Measurements from ENCODE around the gene PRDM1. TPM values are rescaled to one million over a fixed set of nuclear protein-coding genes. Genes with fewer than 3 reads are reported as not detected.

PRDM1 gene
- total RNA-seq, 1 donor from 2014 or later, result 0.21 TPM

- no peak overlapping the region for H3K4me3 ChIP-seq
- intact Hi-C loops (cut with DNase I), result no loop called here
- no peak for DNase-seq (ENCODE audit: low spot score in 2 of 2)
- no peaks in the 10 kb centered on the region for H3K27me3 ChIP-seq
- H3K9me3 ChIP-seq, result no peaks in the 10 kb centered on the region
- no peaks in the 10 kb centered on the region for H3K4me1 ChIP-seq
- no peak overlapping the region for H3K27ac ChIP-seq
- no peak for TF ChIP-seq CTCF (IDR thresholded peaks at IDR 0.05)
- no peaks in the 10 kb centered on the region for H3K36me3 ChIP-seq
These were observed 15.5 kb upstream of the PRDM1 start for GRCh38 chr6:106070636-106071035.

- DNase-seq (ENCODE audit: low spot score in 2 of 2), result no peak
- no peak overlapping the region for H3K27ac ChIP-seq
- intact Hi-C loops (cut with DNase I), result no loop called here
These were observed 13.5 kb upstream of the PRDM1 start for GRCh38 chr6:106072501-106073090.

GRCh38 chr6:106074146-106074545, 12.0 kb upstream of the PRDM1 start:
- no peak for TF ChIP-seq CTCF (IDR thresholded peaks at IDR 0.05)
- intact Hi-C loops (cut with DNase I), result no loop called here
- no peaks in the 10 kb centered on the region for H3K27me3 ChIP-seq
- H3K27ac ChIP-seq, result no peak overlapping the region
- DNase-seq (ENCODE audit: low spot score in 2 of 2), result no peak
- no peaks in the 10 kb centered on the region for H3K9me3 ChIP-seq
- H3K36me3 ChIP-seq, result no peaks in the 10 kb centered on the region
- H3K4me3 ChIP-seq, result no peak overlapping the region
- no peaks in the 10 kb centered on the region for H3K4me1 ChIP-seq

More at GRCh38 chr6:106072501-106073090, 13.5 kb upstream of the PRDM1 start:
- no peaks in the 10 kb centered on the region for H3K9me3 ChIP-seq
- no peaks in the 10 kb centered on the region for H3K4me1 ChIP-seq
- TF ChIP-seq CTCF (IDR thresholded peaks at IDR 0.05), result no peak
- H3K4me3 ChIP-seq, result no peak overlapping the region
- H3K27me3 ChIP-seq, result no peaks in the 10 kb centered on the region
- H3K36me3 ChIP-seq, result no peaks in the 10 kb centered on the region

GRCh38 chr6:106076139-106076538, 10.0 kb upstream of the PRDM1 start:
- intact Hi-C loops (cut with DNase I), result no loop called here
- no peak overlapping the region for H3K27ac ChIP-seq
- H3K27me3 ChIP-seq, result no peaks in the 10 kb centered on the region
- H3K9me3 ChIP-seq, result no peaks in the 10 kb centered on the region
- H3K4me1 ChIP-seq, result no peaks in the 10 kb centered on the region
- H3K36me3 ChIP-seq, result no peaks in the 10 kb centered on the region
- no peak overlapping the region for H3K4me3 ChIP-seq
- TF ChIP-seq CTCF (IDR thresholded peaks at IDR 0.05), result no peak
- no peak for DNase-seq (ENCODE audit: low spot score in 2 of 2)

- H3K36me3 ChIP-seq, result no peaks in the 10 kb centered on the region
- H3K4me3 ChIP-seq, result no peak overlapping the region
- TF ChIP-seq CTCF (IDR thresholded peaks at IDR 0.05), result no peak
- H3K9me3 ChIP-seq, result no peaks in the 10 kb centered on the region
- DNase-seq (ENCODE audit: low spot score in 2 of 2), result no peak
- intact Hi-C loops (cut with DNase I), result no loop called here
- no peaks in the 10 kb centered on the region for H3K27me3 ChIP-seq
- no peak overlapping the region for H3K27ac ChIP-seq
- H3K4me1 ChIP-seq, result no peaks in the 10 kb centered on the region
These were observed 9.0 kb upstream of the PRDM1 start for GRCh38 chr6:106077170-106077569.

GRCh38 chr6:106077881-106078280, 8.3 kb upstream of the PRDM1 start:
- no peak for DNase-seq (ENCODE audit: low spot score in 2 of 2)
- no peaks in the 10 kb centered on the region for H3K4me1 ChIP-seq
- no peaks in the 10 kb centered on the region for H3K9me3 ChIP-seq
- intact Hi-C loops (cut with DNase I), result no loop called here
- H3K4me3 ChIP-seq, result no peak overlapping the region
- H3K36me3 ChIP-seq, result no peaks in the 10 kb centered on the region
- no peak overlapping the region for H3K27ac ChIP-seq
- no peaks in the 10 kb centered on the region for H3K27me3 ChIP-seq
- TF ChIP-seq CTCF (IDR thresholded peaks at IDR 0.05), result no peak

All from ascending aorta (tissue), 2 donors.